K562 (cell line): ENCODE results near the gene TIGIT.

Experiments used
- CREM ChIP-seq: IDR thresholded peaks from 2 replicates; pipeline ENCODE4 v1.6.1; 2014; ENCODE audit warnings: antibody characterized with exemption, low read depth
- KLF16 ChIP-seq: IDR thresholded peaks from 2 replicates; pipeline ENCODE4 v1.6.1; 2016; ENCODE audit warnings: antibody characterized with exemption
- PCBP2 ChIP-seq: fragments of 200-400 bp; formaldehyde crosslinking; IDR thresholded peaks from 2 replicates; pipeline ENCODE4 v1.6.1; 2018; ENCODE audit warnings: low read length, low read depth, mild to moderate bottlenecking, moderate library complexity; ENCODE audit not compliant: poor library complexity, severe bottlenecking
- POLR2A ChIP-seq: fragments of 450-650 bp; conservative IDR thresholded peaks from 2 replicates; pipeline ENCODE4 v1.6.1; 2016
- SIN3A ChIP-seq, 2 experiments: fragments of 150-350 bp in 1 of 2; IDR thresholded peaks; 2 replicates each; pipeline ENCODE4 v1.6.1; 2011 to 2016; ENCODE audit warnings: borderline replicate concordance in 2 of 2, low read depth in 2 of 2, low read length in 2 of 2, mild to moderate bottlenecking in 2 of 2, moderate library complexity in 2 of 2; ENCODE audit not compliant: control insufficient read depth in 1 of 2
- SRSF7 ChIP-seq: fragments of 200-400 bp; formaldehyde crosslinking; optimal IDR thresholded peaks from 2 replicates; pipeline ENCODE3; 2017; ENCODE audit warnings: mild to moderate bottlenecking, low read depth, low read length
- TRIM28 ChIP-seq: fragments of 450-650 bp; IDR thresholded peaks from 2 replicates; pipeline ENCODE4 v1.6.1; 2017
- ZNF274 ChIP-seq: IDR thresholded peaks from 2 replicates; pipeline ENCODE4 v1.6.1; 2011; ENCODE audit warnings: low read depth, mild to moderate bottlenecking, low read length, moderate library complexity, borderline replicate concordance
- ZNF583 ChIP-seq: fragments of 250-450 bp; sonication (Bioruptor Pico); IDR thresholded peaks from 2 replicates; pipeline ENCODE4 v1.4.0; 2020
- ZNF77 ChIP-seq: fragments of 250-450 bp; sonication (Bioruptor Pico); IDR thresholded peaks from 2 replicates; pipeline ENCODE4 v1.5.0; 2020
- TF ChIP-seq, protein P1 (sequence below), 2 experiments: fragments of 450-650 bp; formaldehyde crosslinking in 1 of 2; IDR thresholded peaks; 2 replicates each; pipeline versions ENCODE4 v1.4.0 to v1.6.1; 2014 to 2020; ENCODE audit warnings: mild to moderate bottlenecking in 2 of 2, borderline replicate concordance in 1 of 2, low read depth in 1 of 2
- TF ChIP-seq, protein P2 (sequence below): fragments of 150-350 bp; conservative IDR thresholded peaks from 2 replicates; pipeline ENCODE4 v1.6.1; 2014; ENCODE audit warnings: low read length
- TF ChIP-seq, protein P3 (sequence below), 3 experiments: IDR thresholded peaks in 2 of 3; conservative IDR thresholded peaks in 1 of 3; 2 replicates each; pipeline ENCODE4 v1.5.1; 2011 to 2012; ENCODE audit warnings: low read length in 3 of 3, mild to moderate bottlenecking in 3 of 3, control low read depth in 2 of 3, improper control_type of control experiment in 1 of 3, inconsistent platforms in 1 of 3, low read depth in 1 of 3, mixed read lengths in 1 of 3, moderate library complexity in 1 of 3; ENCODE audit not compliant: insufficient read depth in 2 of 3
- TF ChIP-seq, protein P4 (sequence below): sonication (generic); formaldehyde crosslinking; IDR thresholded peaks from 2 replicates; pipeline ENCODE4 v1.9.0; 2022; ENCODE audit warnings: mild to moderate bottlenecking, missing genetic modification reagents

- TF ChIP-seq SIN3A (IDR thresholded peaks at IDR 0.05; ENCODE audit: borderline replicate concordance in 2 of 2, control insufficient read depth in 1 of 2, low read depth in 2 of 2, low read length in 2 of 2), result no peak
- TF ChIP-seq, protein P1, sequence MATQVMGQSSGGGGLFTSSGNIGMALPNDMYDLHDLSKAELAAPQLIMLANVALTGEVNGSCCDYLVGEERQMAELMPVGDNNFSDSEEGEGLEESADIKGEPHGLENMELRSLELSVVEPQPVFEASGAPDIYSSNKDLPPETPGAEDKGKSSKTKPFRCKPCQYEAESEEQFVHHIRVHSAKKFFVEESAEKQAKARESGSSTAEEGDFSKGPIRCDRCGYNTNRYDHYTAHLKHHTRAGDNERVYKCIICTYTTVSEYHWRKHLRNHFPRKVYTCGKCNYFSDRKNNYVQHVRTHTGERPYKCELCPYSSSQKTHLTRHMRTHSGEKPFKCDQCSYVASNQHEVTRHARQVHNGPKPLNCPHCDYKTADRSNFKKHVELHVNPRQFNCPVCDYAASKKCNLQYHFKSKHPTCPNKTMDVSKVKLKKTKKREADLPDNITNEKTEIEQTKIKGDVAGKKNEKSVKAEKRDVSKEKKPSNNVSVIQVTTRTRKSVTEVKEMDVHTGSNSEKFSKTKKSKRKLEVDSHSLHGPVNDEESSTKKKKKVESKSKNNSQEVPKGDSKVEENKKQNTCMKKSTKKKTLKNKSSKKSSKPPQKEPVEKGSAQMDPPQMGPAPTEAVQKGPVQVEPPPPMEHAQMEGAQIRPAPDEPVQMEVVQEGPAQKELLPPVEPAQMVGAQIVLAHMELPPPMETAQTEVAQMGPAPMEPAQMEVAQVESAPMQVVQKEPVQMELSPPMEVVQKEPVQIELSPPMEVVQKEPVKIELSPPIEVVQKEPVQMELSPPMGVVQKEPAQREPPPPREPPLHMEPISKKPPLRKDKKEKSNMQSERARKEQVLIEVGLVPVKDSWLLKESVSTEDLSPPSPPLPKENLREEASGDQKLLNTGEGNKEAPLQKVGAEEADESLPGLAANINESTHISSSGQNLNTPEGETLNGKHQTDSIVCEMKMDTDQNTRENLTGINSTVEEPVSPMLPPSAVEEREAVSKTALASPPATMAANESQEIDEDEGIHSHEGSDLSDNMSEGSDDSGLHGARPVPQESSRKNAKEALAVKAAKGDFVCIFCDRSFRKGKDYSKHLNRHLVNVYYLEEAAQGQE (IDR thresholded peaks at IDR 0.05; ENCODE audit: borderline replicate concordance), result no peak
- TF ChIP-seq, protein P1 (CRISPR knock-in tag; IDR thresholded peaks at IDR 0.05; ENCODE audit: low read depth), result no peak
- TF ChIP-seq ZNF583 (CRISPR knock-in tag), result no peak
- no peak for TF ChIP-seq TRIM28
- TF ChIP-seq POLR2A, result no peak
- no peak for TF ChIP-seq ZNF274
- no peak for TF ChIP-seq KLF16
- TF ChIP-seq, protein P2, sequence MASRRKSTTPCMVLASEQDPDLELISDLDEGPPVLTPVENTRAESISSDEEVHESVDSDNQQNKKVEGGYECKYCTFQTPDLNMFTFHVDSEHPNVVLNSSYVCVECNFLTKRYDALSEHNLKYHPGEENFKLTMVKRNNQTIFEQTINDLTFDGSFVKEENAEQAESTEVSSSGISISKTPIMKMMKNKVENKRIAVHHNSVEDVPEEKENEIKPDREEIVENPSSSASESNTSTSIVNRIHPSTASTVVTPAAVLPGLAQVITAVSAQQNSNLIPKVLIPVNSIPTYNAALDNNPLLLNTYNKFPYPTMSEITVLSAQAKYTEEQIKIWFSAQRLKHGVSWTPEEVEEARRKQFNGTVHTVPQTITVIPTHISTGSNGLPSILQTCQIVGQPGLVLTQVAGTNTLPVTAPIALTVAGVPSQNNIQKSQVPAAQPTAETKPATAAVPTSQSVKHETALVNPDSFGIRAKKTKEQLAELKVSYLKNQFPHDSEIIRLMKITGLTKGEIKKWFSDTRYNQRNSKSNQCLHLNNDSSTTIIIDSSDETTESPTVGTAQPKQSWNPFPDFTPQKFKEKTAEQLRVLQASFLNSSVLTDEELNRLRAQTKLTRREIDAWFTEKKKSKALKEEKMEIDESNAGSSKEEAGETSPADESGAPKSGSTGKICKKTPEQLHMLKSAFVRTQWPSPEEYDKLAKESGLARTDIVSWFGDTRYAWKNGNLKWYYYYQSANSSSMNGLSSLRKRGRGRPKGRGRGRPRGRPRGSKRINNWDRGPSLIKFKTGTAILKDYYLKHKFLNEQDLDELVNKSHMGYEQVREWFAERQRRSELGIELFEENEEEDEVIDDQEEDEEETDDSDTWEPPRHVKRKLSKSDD, result no peak
- no peak for TF ChIP-seq ZNF77 (CRISPR knock-in tag)
- no peak for TF ChIP-seq SRSF7
- TF ChIP-seq, protein P3, sequence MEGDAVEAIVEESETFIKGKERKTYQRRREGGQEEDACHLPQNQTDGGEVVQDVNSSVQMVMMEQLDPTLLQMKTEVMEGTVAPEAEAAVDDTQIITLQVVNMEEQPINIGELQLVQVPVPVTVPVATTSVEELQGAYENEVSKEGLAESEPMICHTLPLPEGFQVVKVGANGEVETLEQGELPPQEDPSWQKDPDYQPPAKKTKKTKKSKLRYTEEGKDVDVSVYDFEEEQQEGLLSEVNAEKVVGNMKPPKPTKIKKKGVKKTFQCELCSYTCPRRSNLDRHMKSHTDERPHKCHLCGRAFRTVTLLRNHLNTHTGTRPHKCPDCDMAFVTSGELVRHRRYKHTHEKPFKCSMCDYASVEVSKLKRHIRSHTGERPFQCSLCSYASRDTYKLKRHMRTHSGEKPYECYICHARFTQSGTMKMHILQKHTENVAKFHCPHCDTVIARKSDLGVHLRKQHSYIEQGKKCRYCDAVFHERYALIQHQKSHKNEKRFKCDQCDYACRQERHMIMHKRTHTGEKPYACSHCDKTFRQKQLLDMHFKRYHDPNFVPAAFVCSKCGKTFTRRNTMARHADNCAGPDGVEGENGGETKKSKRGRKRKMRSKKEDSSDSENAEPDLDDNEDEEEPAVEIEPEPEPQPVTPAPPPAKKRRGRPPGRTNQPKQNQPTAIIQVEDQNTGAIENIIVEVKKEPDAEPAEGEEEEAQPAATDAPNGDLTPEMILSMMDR (IDR thresholded peaks at IDR 0.05 in 2 of 3, conservative IDR thresholded peaks at IDR 0.05 in 1 of 3; ENCODE audit: insufficient read depth in 2 of 3, low read depth in 1 of 3, low read length in 3 of 3), result no peak
- TF ChIP-seq, protein P4, sequence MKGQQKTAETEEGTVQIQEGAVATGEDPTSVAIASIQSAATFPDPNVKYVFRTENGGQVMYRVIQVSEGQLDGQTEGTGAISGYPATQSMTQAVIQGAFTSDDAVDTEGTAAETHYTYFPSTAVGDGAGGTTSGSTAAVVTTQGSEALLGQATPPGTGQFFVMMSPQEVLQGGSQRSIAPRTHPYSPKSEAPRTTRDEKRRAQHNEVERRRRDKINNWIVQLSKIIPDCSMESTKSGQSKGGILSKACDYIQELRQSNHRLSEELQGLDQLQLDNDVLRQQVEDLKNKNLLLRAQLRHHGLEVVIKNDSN (CRISPR knock-in tag), result no peak
- no peak for TF ChIP-seq PCBP2
- TF ChIP-seq CREM, result no peak
These were observed 57.4 kb downstream of the TIGIT start for GRCh38 chr3:114351123-114351821.
